Caco-2 (cell line): Measurements from ENCODE around the gene BCAS3. TPM values are rescaled to one million over a fixed set of nuclear protein-coding genes. Genes with fewer than 3 reads are reported as not detected.

Experiments used
- BruUV-seq: library from RNA; stranded (reverse); fragments of 400-500 nt; replicated peaks from 2 replicates; lab custom pipeline; 2021; lab: Mats Ljungman, UMichigan
- CTCF ChIA-PET: fragments of 300-600 bp; sonication (Branson Sonifier 250); formaldehyde crosslinking; loops from one replicate; lab custom pipeline; 2022; ENCODE audit warnings: antibody characterized with exemption; lab: Charles Lee
- POLR2A ChIA-PET: fragments of 300-600 bp; sonication (Branson Sonifier 250); formaldehyde crosslinking; loops from one replicate; lab custom pipeline; 2022; ENCODE audit warnings: antibody characterized with exemption; lab: Charles Lee
- DNase-seq, 2 experiments: peaks; one replicate each; pipeline versions ENCODE4 v3.0.0 to v3.0.0-alpha.2; 2020 to 2022
- H3K27me3 ChIP-seq: replicated peaks from 2 replicates; pipeline ENCODE4 v1.6.0; 2011; ENCODE audit warnings: low read length; ENCODE audit not compliant: control insufficient read depth, insufficient read depth
- H3K36me3 ChIP-seq: 2 replicates; pipeline ENCODE4 v1.5.1; 2011; ENCODE audit warnings: low read length; ENCODE audit not compliant: control insufficient read depth, insufficient read depth
- H3K4me1 ChIP-seq: fragments of 250-450 bp; sonication (Bioruptor Pico); 2 replicates; pipeline ENCODE4 v1.5.1; 2020; ENCODE audit warnings: mild to moderate bottlenecking
- H3K4me3 ChIP-seq: 2 replicates; pipeline ENCODE4 v1.5.1; 2011; ENCODE audit warnings: low read depth, mild to moderate bottlenecking, control low read depth, low read length
- H3K9me3 ChIP-seq: fragments of 250-450 bp; sonication (Bioruptor Pico); 2 replicates; pipeline ENCODE4 v1.5.1; 2020; ENCODE audit warnings: mild to moderate bottlenecking, moderate library complexity
- H3K27ac Mint-ChIP-seq: one replicate; pipeline ENCODE4 v1.8.0; 2022; ENCODE audit warnings: mixed read lengths; ENCODE audit not compliant: unreplicated experiment
- H3K27me3 Mint-ChIP-seq: one replicate; pipeline ENCODE4 v1.8.0; 2022; ENCODE audit warnings: mixed read lengths; ENCODE audit not compliant: insufficient read depth, unreplicated experiment
- H3K36me3 Mint-ChIP-seq: one replicate; pipeline ENCODE4 v1.8.0; 2022; ENCODE audit warnings: mild to moderate bottlenecking, mixed read lengths; ENCODE audit not compliant: insufficient read depth, unreplicated experiment
- H3K4me1 Mint-ChIP-seq: one replicate; pipeline ENCODE4 v1.8.0; 2022; ENCODE audit warnings: low read depth, mixed read lengths; ENCODE audit not compliant: unreplicated experiment
- H3K4me3 Mint-ChIP-seq: one replicate; pipeline ENCODE4 v1.8.0; 2022; ENCODE audit warnings: mild to moderate bottlenecking, moderate library complexity, mixed read lengths; ENCODE audit not compliant: unreplicated experiment
- H3K9me3 Mint-ChIP-seq: one replicate; pipeline ENCODE4 v1.8.0; 2022; ENCODE audit warnings: mixed read lengths; ENCODE audit not compliant: unreplicated experiment
- intact Hi-C: fragments of 100-400 bp; cut with micrococcal nuclease; formaldehyde crosslinking; loops from one replicate; pipeline ENCODE4 v1.10.0; 2022; ENCODE audit not compliant: unreplicated experiment
- total RNA-seq: library from RNA; stranded (reverse); gene quantifications from 2 replicates; pipeline ENCODE4 v1.2.3, GENCODE V29; 2022
- TF ChIP-seq, protein P1 (sequence below), 2 experiments: fragments of 200-600 bp in 1 of 2; IDR thresholded peaks; 1 replicate in 1 of 2; 2 replicates in 1 of 2; pipeline versions ENCODE4 v1.5.1 to v1.8.0; 2011 to 2022; ENCODE audit warnings: antibody characterized with exemption in 1 of 2, control low read depth in 1 of 2, inconsistent platforms in 1 of 2, low read depth in 1 of 2, low read length in 1 of 2, mild to moderate bottlenecking in 1 of 2, moderate library complexity in 1 of 2; ENCODE audit not compliant: insufficient read depth in 1 of 2, severe bottlenecking in 1 of 2, unreplicated experiment in 1 of 2

BCAS3 gene
- total RNA-seq, 1 experiment from 2014 or later: 44.1 TPM

DNA sequence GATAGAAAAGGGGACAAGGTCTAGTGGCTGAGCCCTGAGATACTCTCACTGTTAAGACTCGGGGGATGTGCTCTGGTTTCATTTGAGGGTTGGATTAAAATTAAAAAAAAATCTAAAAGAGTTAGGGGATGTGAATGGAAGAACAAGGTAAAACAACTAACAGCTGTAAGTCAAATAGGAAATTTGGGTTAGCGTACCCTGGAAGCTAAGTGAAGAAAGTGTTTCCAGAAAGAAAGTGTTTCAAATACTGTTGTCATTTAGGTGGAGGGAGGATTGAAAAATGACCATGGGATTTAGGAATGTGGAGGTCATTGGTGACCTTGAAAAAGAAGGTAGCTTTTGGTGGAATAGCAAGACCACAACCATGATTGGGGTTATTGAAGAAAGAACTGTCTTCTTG, 40.0 kb upstream of the BCAS3 start:
- no peaks in the 10 kb centered on the region for H3K27me3 ChIP-seq
- H3K36me3 ChIP-seq: no peaks in the 10 kb centered on the region
- Mint-ChIP-seq H3K27me3 (no peaks in the 10 kb centered on the region), H3K36me3 (peaks cover 32% of the 10 kb centered on the region), H3K27ac (no peak overlapping the region), H3K9me3 (no peaks in the 10 kb centered on the region), H3K4me3 (no peak overlapping the region), H3K4me1 (no peaks in the 10 kb centered on the region)
- no peak for DNase-seq
- H3K4me1 ChIP-seq: no peaks in the 10 kb centered on the region
- no TSS peak for BruUV-seq
- no peak overlapping the region for H3K4me3 ChIP-seq
- ChIA-PET POLR2A (no interaction called here), CTCF (interaction anchor here (0.5 to 1.7 kb wide), 4 partner anchors 38 to 327 kb away, joined by 3 to 8 read pairs (median 4); partner anchors contain the start of gene PPM1D)
- no peaks in the 10 kb centered on the region for H3K9me3 ChIP-seq
- intact Hi-C loops: loop anchor here (1.0 to 5.0 kb wide), 2 partner anchors 35 to 60 kb away; partner anchors contain the start of gene PPM1D
- TF ChIP-seq, protein P1, sequence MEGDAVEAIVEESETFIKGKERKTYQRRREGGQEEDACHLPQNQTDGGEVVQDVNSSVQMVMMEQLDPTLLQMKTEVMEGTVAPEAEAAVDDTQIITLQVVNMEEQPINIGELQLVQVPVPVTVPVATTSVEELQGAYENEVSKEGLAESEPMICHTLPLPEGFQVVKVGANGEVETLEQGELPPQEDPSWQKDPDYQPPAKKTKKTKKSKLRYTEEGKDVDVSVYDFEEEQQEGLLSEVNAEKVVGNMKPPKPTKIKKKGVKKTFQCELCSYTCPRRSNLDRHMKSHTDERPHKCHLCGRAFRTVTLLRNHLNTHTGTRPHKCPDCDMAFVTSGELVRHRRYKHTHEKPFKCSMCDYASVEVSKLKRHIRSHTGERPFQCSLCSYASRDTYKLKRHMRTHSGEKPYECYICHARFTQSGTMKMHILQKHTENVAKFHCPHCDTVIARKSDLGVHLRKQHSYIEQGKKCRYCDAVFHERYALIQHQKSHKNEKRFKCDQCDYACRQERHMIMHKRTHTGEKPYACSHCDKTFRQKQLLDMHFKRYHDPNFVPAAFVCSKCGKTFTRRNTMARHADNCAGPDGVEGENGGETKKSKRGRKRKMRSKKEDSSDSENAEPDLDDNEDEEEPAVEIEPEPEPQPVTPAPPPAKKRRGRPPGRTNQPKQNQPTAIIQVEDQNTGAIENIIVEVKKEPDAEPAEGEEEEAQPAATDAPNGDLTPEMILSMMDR (IDR thresholded peaks at IDR 0.05; ENCODE audit: insufficient read depth in 1 of 2, low read depth in 1 of 2, low read length in 1 of 2, severe bottlenecking in 1 of 2, unreplicated experiment in 1 of 2): no peak

DNA sequence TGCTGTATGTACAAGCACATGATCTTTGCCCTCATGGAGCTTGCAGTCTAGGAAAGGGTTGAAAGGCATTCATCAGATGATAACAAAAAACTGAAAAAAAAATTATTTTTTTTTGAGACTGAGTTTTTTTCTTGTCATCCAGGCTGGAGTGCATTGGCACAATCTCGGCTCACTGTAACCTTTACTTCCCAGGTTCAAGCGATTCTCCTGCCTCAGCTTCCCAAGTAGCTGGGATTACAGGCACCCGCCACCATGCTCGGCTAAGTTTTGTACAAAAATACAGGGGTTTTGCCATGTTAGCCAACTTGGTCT, 38.7 kb upstream of the BCAS3 start:
- Mint-ChIP-seq H3K4me1 (no peaks in the 10 kb centered on the region), H3K36me3 (peaks cover 32% of the 10 kb centered on the region), H3K4me3 (no peak overlapping the region), H3K9me3 (no peaks in the 10 kb centered on the region), H3K27me3 (no peaks in the 10 kb centered on the region), H3K27ac (no peak overlapping the region)
- Histone ChIP-seq H3K9me3 (no peaks in the 10 kb centered on the region), H3K36me3 (no peaks in the 10 kb centered on the region), H3K27me3 (no peaks in the 10 kb centered on the region), H3K4me3 (no peak overlapping the region), H3K4me1 (no peaks in the 10 kb centered on the region)
- TF ChIP-seq, protein P1 (IDR thresholded peaks at IDR 0.05; ENCODE audit: insufficient read depth in 1 of 2, low read depth in 1 of 2, low read length in 1 of 2, severe bottlenecking in 1 of 2, unreplicated experiment in 1 of 2): no peak
- intact Hi-C loops: loop anchor here (5.0 kb wide), 1 partner anchor 37 kb away; the partner anchor contains the start of gene PPM1D
- no peak for DNase-seq
- BruUV-seq: no TSS peak
- ChIA-PET CTCF (interaction anchor here (1.4 to 1.7 kb wide), 2 partner anchors 62 to 69 kb away, joined by 3 to 8 read pairs; no protein-coding TSS in a partner anchor), POLR2A (no interaction called here)

DNA sequence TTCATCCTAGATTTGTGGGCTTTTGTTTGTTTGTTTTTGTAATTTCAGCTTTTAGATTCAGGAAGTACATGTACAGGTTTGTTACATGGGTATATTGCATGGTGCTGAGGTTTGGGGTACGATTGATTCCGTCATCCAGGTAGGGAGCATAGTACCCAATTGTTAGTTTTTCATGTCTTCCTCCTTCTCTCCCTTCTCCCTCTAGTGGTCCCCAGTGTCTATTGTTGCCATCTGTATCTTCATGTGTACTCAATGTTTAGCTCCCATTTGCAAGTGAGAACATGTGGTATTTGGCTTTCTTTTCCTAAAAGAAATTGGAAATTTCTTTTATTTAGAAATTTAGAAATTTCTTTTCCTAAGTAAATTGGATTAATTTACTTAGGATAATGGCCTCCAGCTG, 37.1 kb upstream of the BCAS3 start:
- Histone ChIP-seq H3K36me3 (no peaks in the 10 kb centered on the region), H3K4me1 (peaks cover 5% of the 10 kb centered on the region; the same call in 1 of the 2 replicates), H3K9me3 (no peaks in the 10 kb centered on the region), H3K27me3 (no peaks in the 10 kb centered on the region), H3K4me3 (no peak overlapping the region)
- Mint-ChIP-seq H3K36me3 (peaks cover 28% of the 10 kb centered on the region), H3K27me3 (no peaks in the 10 kb centered on the region), H3K9me3 (no peaks in the 10 kb centered on the region), H3K27ac (no peak overlapping the region), H3K4me3 (no peak overlapping the region), H3K4me1 (no peaks in the 10 kb centered on the region)
- DNase-seq: peak in 1 of 2 experiments; percentile 32
- no TSS peak for BruUV-seq
- CTCF ChIA-PET: interaction anchor here (0.6 to 1.0 kb wide), 9 partner anchors 9 to 248 kb away, joined by 3 to 14 read pairs (median 4); partner anchors contain the start of genes PPM1D and USP32
- POLR2A ChIA-PET: interaction anchor here (1.0 kb wide), 1 partner anchor 41 kb away, joined by 5 read pairs; the partner anchor contains the start of gene PPM1D
- TF ChIP-seq, protein P1 (IDR thresholded peaks at IDR 0.05; ENCODE audit: insufficient read depth in 1 of 2, low read depth in 1 of 2, low read length in 1 of 2, severe bottlenecking in 1 of 2, unreplicated experiment in 1 of 2): peak; percentile 36 to 78
- intact Hi-C loops: no loop called here
